Liver (tissue), 9 donors: ENCODE data around the gene TP53AIP1. TPM values are rescaled to one million over a fixed set of nuclear protein-coding genes. Genes with fewer than 3 reads are reported as not detected.

Source experiments
- DNase-seq: peaks from one replicate; pipeline ENCODE4 v3.0.0-alpha.2; 2017; ENCODE audit warnings: low spot score
- H3K27ac ChIP-seq, 2 donors: one replicate each; pipeline ENCODE4 v1.7.0; 2013; ENCODE audit warnings: inconsistent platforms in 2 of 2, low read length in 2 of 2, control low read depth in 1 of 2, low read depth in 1 of 2, mild to moderate bottlenecking in 1 of 2
- H3K27me3 ChIP-seq, 4 donors: one replicate each; pipeline versions ENCODE4 v1.6.1 to v1.7.0; 2013; ENCODE audit warnings: low read length in 3 of 4, inconsistent platforms in 1 of 4, mild to moderate bottlenecking in 1 of 4, moderate library complexity in 1 of 4; ENCODE audit not compliant: control insufficient read depth in 4 of 4, insufficient read depth in 4 of 4
- H3K36me3 ChIP-seq, 4 donors: one replicate each; pipeline versions ENCODE4 v1.6.1 to v1.7.0; 2013; ENCODE audit warnings: low read length in 3 of 4, mild to moderate bottlenecking in 3 of 4, low read depth in 1 of 4, moderate library complexity in 1 of 4; ENCODE audit not compliant: control insufficient read depth in 4 of 4, insufficient read depth in 3 of 4
- H3K4me1 ChIP-seq, 4 donors: one replicate each; pipeline versions ENCODE4 v1.6.1 to v1.7.0; 2013; ENCODE audit warnings: low read length in 3 of 4, mild to moderate bottlenecking in 3 of 4, moderate library complexity in 1 of 4; ENCODE audit not compliant: control insufficient read depth in 4 of 4, insufficient read depth in 4 of 4
- H3K4me3 ChIP-seq, 3 donors: one replicate each; pipeline versions ENCODE4 v1.6.1 to v1.7.0; 2013; ENCODE audit warnings: low read length in 3 of 3, control low read depth in 1 of 3, low read depth in 1 of 3, mild to moderate bottlenecking in 1 of 3
- H3K9ac ChIP-seq, 2 donors: one replicate each; pipeline ENCODE4 v1.7.0; 2013; ENCODE audit warnings: low read length in 2 of 2, mild to moderate bottlenecking in 2 of 2, moderate library complexity in 2 of 2, control low read depth in 1 of 2, low read depth in 1 of 2
- H3K9me3 ChIP-seq, 4 donors: one replicate each; pipeline versions ENCODE4 v1.6.1 to v1.7.0; 2013; ENCODE audit warnings: low read length in 3 of 4; ENCODE audit not compliant: control insufficient read depth in 4 of 4
- EGR1 ChIP-seq, 2 donors: IDR thresholded peaks; 2 replicates each; pipeline ENCODE4 v1.6.1; 2016 to 2018; ENCODE audit warnings: antibody characterized with exemption in 2 of 2, low read depth in 2 of 2
- FOXA1 ChIP-seq: IDR thresholded peaks from 2 replicates; pipeline ENCODE4 v1.6.1; 2016; ENCODE audit warnings: antibody characterized with exemption
- FOXA2 ChIP-seq: IDR thresholded peaks from 2 replicates; pipeline ENCODE4 v1.6.1; 2016; ENCODE audit warnings: antibody characterized with exemption
- GABPA ChIP-seq, 2 donors: IDR thresholded peaks in 1 of 2; conservative IDR thresholded peaks in 1 of 2; 2 replicates each; pipeline ENCODE4 v1.6.1; 2016; ENCODE audit warnings: antibody characterized with exemption in 2 of 2, mild to moderate bottlenecking in 1 of 2, moderate library complexity in 1 of 2
- HNF4A ChIP-seq, 2 donors: conservative IDR thresholded peaks; 2 replicates each; pipeline ENCODE4 v1.6.1; 2016; ENCODE audit warnings: antibody characterized with exemption in 2 of 2, mild to moderate bottlenecking in 2 of 2
- HNF4G ChIP-seq: IDR thresholded peaks from 2 replicates; pipeline ENCODE4 v1.6.1; 2016; ENCODE audit warnings: antibody characterized with exemption
- JUND ChIP-seq, 2 donors: IDR thresholded peaks; 2 replicates each; pipeline ENCODE4 v1.6.1; 2016; ENCODE audit warnings: antibody characterized with exemption in 2 of 2
- NR2F2 ChIP-seq: IDR thresholded peaks from 2 replicates; pipeline ENCODE4 v1.6.1; 2016; ENCODE audit warnings: antibody characterized with exemption
- RAD21 ChIP-seq, 2 donors: IDR thresholded peaks; 2 replicates each; pipeline ENCODE4 v1.6.1; 2016; ENCODE audit warnings: antibody characterized with exemption in 2 of 2, mild to moderate bottlenecking in 2 of 2
- RXRA ChIP-seq, 2 donors: IDR thresholded peaks; 2 replicates each; pipeline ENCODE4 v1.6.1; 2017 to 2018; ENCODE audit warnings: antibody characterized with exemption in 2 of 2, mild to moderate bottlenecking in 1 of 2
- SP1 ChIP-seq: IDR thresholded peaks from 2 replicates; pipeline ENCODE4 v1.6.1; 2018; ENCODE audit warnings: antibody characterized with exemption, mild to moderate bottlenecking
- TAF1 ChIP-seq: conservative IDR thresholded peaks from 2 replicates; pipeline ENCODE4 v1.6.1; 2016; ENCODE audit warnings: antibody characterized with exemption, mild to moderate bottlenecking
- YY1 ChIP-seq: IDR thresholded peaks from 2 replicates; pipeline ENCODE4 v1.6.1; 2016; ENCODE audit warnings: antibody characterized with exemption, mild to moderate bottlenecking
- WGBS: extraction: QIAGEN DNeasy Blood & Tissue Kit; methylation state at CpG from one replicate; pipeline ENCODE4 v1.1.7; 2013; 5-methylcytosine and 5-hydroxymethylcytosine counted together
- polyA plus RNA-seq, 2 donors: library from polyadenylated mRNA; stranded (reverse) in 1 of 2; unstranded in 1 of 2; fragments of 200-250 nt in 1 of 2; fragments of >200 nt in 1 of 2; fragmentation: Nextera tagmentation in 1 of 2; extraction: Ambion mirVana in 1 of 2; gene quantifications; one replicate each; pipeline versions ENCODE4 v1.2.1 to v1.2.3, GENCODE V29; 2013 to 2015
- total RNA-seq, 2 donors: library from RNA; depleted of rRNA; stranded (reverse); fragments of >200 nt; gene quantifications; one replicate each; pipeline ENCODE4 v1.2.3, GENCODE V29; 2014
- TF ChIP-seq, protein P1 (sequence below): IDR thresholded peaks from 2 replicates; pipeline ENCODE4 v1.6.1; 2016; ENCODE audit warnings: antibody characterized with exemption, mild to moderate bottlenecking
- TF ChIP-seq, protein P2 (sequence below): IDR thresholded peaks from 2 replicates; pipeline ENCODE4 v1.6.1; 2016; ENCODE audit warnings: antibody characterized with exemption
- TF ChIP-seq, protein P3 (sequence below): IDR thresholded peaks from 2 replicates; pipeline ENCODE4 v1.6.1; 2016; ENCODE audit warnings: antibody characterized with exemption
- TF ChIP-seq, protein P4 (sequence below): fragments of 150-350 bp; IDR thresholded peaks from 2 replicates; pipeline ENCODE4 v1.5.1; 2017; ENCODE audit warnings: improper control_type of control experiment, low read depth, low read length; ENCODE audit not compliant: missing input control
- donor health status: healthy.
- donor health status: healthy.
- donor health status: healthy.
- donor health status: healthy.
- donor health status: healthy.

The TP53AIP1 gene
- total and polyA plus RNA-seq, 4 donors, result 0.08 TPM; not detected in 3

DNA sequence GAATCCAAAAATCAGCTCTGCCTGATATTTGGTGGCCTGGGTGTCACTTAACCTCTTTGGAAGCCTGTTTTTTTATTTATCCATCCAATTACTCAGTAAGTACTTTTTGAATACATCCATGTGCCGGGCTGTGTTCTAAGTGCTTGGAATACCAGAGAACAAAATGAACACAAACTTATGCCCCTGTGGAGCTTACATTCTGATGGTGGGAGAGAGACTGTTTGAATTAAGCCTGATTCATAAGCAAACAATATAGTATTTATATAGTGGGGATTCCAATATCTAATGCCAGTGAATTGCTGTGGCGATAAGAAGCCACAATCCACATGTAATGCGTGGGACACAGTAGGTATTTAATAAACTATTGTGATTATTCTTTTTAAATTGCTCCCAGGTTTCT, 32.1 kb downstream of the TP53AIP1 start:
- no peak overlapping the region for H3K9ac ChIP-seq
- TF ChIP-seq RAD21 (IDR thresholded peaks at IDR 0.05), result no peak
- TF ChIP-seq, protein P1, sequence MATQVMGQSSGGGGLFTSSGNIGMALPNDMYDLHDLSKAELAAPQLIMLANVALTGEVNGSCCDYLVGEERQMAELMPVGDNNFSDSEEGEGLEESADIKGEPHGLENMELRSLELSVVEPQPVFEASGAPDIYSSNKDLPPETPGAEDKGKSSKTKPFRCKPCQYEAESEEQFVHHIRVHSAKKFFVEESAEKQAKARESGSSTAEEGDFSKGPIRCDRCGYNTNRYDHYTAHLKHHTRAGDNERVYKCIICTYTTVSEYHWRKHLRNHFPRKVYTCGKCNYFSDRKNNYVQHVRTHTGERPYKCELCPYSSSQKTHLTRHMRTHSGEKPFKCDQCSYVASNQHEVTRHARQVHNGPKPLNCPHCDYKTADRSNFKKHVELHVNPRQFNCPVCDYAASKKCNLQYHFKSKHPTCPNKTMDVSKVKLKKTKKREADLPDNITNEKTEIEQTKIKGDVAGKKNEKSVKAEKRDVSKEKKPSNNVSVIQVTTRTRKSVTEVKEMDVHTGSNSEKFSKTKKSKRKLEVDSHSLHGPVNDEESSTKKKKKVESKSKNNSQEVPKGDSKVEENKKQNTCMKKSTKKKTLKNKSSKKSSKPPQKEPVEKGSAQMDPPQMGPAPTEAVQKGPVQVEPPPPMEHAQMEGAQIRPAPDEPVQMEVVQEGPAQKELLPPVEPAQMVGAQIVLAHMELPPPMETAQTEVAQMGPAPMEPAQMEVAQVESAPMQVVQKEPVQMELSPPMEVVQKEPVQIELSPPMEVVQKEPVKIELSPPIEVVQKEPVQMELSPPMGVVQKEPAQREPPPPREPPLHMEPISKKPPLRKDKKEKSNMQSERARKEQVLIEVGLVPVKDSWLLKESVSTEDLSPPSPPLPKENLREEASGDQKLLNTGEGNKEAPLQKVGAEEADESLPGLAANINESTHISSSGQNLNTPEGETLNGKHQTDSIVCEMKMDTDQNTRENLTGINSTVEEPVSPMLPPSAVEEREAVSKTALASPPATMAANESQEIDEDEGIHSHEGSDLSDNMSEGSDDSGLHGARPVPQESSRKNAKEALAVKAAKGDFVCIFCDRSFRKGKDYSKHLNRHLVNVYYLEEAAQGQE, result no peak
- no peak for TF ChIP-seq FOXA1
- TF ChIP-seq SP1, result no peak
- no peak for TF ChIP-seq EGR1 (IDR thresholded peaks at IDR 0.05; ENCODE audit: low read depth in 2 of 2)
- no peak for TF ChIP-seq TAF1
- TF ChIP-seq HNF4A (conservative IDR thresholded peaks at IDR 0.05), result no peak
- TF ChIP-seq NR2F2, result no peak
- no peak for TF ChIP-seq YY1
- no peak overlapping the region for H3K4me3 ChIP-seq
- H3K36me3 ChIP-seq, result no peaks in the 10 kb centered on the region
- H3K27ac ChIP-seq, result no peak overlapping the region
- peaks cover 0 to 6% (median 2%) of the 10 kb centered on the region in 4 donors for H3K4me1 ChIP-seq
- DNase-seq, result no peak
- 96% methylated on average over 3 of the region's 3 CpGs for WGBS
- H3K27me3 ChIP-seq, result peaks cover 0 to 3% (median 1%) of the 10 kb centered on the region in 4 donors
- no peaks in the 10 kb centered on the region for H3K9me3 ChIP-seq

DNA sequence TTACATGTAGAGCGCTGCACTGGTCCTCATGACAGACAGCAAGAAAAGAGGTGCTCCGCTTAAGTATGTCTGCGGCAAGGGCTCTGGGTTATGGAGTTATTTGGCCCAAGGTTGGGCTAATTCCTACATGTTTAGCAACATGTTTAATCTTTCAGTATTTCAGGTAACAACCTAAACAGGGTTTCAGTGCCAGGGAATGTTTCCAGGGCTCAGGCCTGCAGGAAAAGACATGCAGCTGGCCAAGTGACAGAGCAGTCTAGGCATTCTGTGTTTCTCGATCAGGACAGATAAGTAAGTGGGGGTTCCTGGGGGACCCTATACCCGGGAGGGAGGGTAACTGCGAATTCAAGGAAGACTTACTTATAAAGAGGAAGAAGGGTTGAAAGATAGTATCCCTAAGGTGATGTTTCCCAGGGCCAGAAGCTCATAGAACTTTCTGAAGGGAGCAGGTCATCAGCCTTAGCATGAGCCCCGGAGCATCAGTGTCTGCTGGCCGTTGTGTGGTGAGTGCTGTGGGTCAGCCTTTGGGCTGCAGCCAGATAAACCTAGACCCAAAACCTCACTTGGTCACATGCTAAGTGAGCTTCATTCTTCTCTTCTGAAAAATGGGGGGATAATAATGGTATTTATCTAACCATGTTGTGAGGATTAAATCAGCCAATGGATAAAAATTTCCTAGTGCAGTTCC, 33.1 kb downstream of the TP53AIP1 start:
- Histone ChIP-seq H3K4me3 (no peak overlapping the region), H3K9ac (no peak overlapping the region), H3K9me3 (no peaks in the 10 kb centered on the region), H3K36me3 (no peaks in the 10 kb centered on the region), H3K27me3 (peaks cover 0 to 3% (median 1%) of the 10 kb centered on the region in 4 donors), H3K4me1 (peaks cover 0 to 9% (median 4%) of the 10 kb centered on the region in 4 donors), H3K27ac (no peak overlapping the region)
- DNase-seq, result no peak
- no peak for TF ChIP-seq GABPA (IDR thresholded peaks at IDR 0.05 in 1 of 2, conservative IDR thresholded peaks at IDR 0.05 in 1 of 2)
- TF ChIP-seq TAF1, result no peak
- no peak for TF ChIP-seq RXRA (IDR thresholded peaks at IDR 0.05)
- TF ChIP-seq, protein P2, sequence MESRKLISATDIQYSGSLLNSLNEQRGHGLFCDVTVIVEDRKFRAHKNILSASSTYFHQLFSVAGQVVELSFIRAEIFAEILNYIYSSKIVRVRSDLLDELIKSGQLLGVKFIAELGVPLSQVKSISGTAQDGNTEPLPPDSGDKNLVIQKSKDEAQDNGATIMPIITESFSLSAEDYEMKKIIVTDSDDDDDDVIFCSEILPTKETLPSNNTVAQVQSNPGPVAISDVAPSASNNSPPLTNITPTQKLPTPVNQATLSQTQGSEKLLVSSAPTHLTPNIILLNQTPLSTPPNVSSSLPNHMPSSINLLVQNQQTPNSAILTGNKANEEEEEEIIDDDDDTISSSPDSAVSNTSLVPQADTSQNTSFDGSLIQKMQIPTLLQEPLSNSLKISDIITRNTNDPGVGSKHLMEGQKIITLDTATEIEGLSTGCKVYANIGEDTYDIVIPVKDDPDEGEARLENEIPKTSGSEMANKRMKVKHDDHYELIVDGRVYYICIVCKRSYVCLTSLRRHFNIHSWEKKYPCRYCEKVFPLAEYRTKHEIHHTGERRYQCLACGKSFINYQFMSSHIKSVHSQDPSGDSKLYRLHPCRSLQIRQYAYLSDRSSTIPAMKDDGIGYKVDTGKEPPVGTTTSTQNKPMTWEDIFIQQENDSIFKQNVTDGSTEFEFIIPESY, result no peak
- no peak for TF ChIP-seq EGR1 (IDR thresholded peaks at IDR 0.05; ENCODE audit: low read depth in 2 of 2)
- TF ChIP-seq, protein P3, sequence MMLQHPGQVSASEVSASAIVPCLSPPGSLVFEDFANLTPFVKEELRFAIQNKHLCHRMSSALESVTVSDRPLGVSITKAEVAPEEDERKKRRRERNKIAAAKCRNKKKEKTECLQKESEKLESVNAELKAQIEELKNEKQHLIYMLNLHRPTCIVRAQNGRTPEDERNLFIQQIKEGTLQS, result no peak
- no peak for TF ChIP-seq FOXA1
- no peak for TF ChIP-seq JUND (IDR thresholded peaks at IDR 0.05)
- no peak for TF ChIP-seq HNF4A (conservative IDR thresholded peaks at IDR 0.05)
- TF ChIP-seq, protein P1, result no peak
- TF ChIP-seq, protein P4, sequence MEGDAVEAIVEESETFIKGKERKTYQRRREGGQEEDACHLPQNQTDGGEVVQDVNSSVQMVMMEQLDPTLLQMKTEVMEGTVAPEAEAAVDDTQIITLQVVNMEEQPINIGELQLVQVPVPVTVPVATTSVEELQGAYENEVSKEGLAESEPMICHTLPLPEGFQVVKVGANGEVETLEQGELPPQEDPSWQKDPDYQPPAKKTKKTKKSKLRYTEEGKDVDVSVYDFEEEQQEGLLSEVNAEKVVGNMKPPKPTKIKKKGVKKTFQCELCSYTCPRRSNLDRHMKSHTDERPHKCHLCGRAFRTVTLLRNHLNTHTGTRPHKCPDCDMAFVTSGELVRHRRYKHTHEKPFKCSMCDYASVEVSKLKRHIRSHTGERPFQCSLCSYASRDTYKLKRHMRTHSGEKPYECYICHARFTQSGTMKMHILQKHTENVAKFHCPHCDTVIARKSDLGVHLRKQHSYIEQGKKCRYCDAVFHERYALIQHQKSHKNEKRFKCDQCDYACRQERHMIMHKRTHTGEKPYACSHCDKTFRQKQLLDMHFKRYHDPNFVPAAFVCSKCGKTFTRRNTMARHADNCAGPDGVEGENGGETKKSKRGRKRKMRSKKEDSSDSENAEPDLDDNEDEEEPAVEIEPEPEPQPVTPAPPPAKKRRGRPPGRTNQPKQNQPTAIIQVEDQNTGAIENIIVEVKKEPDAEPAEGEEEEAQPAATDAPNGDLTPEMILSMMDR, result no peak
- TF ChIP-seq HNF4G, result no peak
- no peak for TF ChIP-seq NR2F2
- no peak for TF ChIP-seq FOXA2
- no peak for TF ChIP-seq YY1
- TF ChIP-seq RAD21 (IDR thresholded peaks at IDR 0.05), result no peak
- no peak for TF ChIP-seq SP1
- WGBS, result 87% methylated on average over 8 of the region's 8 CpGs
